ENCODE data around the gene SCCPDH.

The SCCPDH gene

DNA sequence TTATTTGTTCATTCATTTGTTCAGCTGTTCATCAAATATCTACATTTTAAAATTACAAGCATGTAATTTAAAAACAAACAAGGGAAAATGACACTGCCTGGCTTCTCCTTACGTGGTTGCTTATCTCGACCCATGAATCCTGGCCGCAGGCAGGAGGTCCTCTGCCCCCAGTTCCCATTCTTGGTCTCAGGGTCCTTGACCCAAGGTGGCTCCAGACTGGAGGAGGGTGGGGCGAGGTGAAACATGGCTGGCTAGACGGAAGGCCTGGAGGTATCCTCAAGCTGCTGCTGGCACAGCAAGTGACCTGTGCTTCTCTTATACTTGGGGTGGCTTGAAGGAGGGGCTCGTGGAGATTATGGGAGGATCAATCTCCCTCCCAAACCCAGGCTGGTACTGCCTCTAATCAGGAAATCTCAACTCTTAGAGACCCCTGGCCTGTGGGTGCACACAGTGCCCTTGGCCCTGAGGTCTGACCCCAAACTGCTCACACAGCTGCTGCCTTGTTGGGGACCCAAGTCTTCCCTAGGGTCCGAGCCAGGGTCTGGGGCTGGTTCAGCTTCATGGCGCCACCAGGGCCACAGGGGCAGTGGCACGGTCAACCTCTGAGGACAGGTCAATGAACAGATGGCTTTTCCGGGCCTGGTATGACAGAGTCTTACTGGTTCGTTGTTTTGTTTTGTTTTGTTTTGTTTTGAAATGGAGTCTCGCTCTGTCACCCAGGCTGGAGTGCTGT, 63.7 kb downstream of the SCCPDH start:
- DNase-seq, result no peak

DNA sequence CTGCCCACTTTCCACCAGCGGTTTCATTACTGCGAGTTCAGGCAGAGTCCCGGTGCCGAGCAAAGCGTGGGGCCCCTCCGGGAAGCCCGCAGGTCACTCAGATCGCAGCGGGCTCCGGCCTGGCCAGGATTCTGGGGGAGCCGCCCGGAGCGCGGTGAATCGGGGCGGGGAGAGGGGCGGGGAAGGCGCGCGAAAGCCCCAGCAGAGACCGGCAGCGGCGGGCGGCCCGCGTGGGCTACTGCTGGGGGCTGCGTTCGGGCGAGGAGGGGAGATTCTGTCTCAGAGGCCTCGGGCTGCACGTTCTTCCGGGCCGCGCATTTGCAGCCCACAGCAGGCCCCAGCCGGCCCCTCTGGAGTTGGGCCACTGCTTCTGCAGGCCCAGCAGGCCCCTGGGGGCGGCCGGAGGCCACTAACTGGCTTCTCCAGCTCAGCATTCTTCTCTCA, 64.7 kb downstream of the SCCPDH start:
- no peak for DNase-seq

DNA sequence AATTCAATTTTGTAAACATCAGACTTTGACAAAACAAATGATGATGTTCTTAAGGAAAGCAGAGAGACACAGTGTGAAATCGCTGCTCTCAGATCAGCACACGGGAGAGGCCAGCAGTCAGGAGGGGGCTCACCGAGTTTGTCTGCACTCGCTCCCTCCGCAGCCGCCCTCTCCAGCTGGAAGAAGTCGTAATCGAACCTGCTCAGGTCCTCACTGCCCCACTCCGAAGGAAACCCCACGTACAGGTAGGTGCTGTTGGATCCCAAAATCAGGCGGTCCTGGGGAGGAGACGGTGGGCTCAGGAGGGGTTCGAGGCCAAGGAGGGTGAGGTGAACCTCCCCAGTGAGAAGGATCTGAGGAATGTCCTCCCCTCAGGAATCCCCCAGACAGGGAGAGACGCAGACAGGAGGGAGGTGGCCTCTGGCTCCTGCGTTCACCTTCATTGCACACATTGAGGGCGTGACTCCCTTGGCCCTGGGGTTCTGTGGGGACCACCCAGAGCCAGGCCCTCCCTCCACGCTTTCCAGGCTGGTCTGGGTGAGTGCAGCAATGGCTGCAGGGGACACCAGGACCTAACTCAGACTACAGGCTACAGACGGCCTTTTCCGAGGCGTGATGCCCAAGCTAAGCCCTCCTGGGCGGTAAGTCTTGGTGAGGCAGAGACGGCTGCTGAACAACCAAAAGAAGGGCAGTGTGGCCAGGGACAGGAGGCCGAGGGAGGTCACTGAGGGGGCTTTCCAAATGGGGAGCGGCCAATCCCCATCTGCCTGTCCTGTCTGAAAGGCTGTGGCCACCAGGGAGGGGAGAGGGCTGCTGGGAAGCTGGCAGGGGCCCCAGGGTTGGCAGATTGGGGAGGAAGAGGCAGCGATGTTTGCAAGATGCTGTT, 65.5 kb downstream of the SCCPDH start:
- no peak for DNase-seq

DNA sequence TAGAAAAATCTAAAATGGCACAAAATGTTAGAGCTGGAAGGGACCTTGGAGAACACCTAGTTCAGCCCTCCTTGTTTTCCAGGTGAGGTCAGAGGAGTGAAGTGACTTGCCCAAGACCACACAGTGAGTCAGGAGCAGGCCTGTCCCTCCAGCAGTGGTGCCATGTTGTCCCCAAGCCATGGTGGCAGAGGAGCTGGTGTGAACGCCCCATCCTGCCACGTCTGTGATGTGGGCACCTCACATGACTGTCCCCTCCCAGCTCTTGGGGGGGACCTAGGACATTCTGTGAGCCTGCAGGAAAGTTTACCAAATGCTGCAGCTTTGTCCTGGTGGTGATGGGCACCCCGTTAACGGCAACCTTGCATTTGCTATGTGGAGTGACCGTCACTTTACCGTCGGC, 66.2 kb downstream of the SCCPDH start:
- no peak for DNase-seq

DNA sequence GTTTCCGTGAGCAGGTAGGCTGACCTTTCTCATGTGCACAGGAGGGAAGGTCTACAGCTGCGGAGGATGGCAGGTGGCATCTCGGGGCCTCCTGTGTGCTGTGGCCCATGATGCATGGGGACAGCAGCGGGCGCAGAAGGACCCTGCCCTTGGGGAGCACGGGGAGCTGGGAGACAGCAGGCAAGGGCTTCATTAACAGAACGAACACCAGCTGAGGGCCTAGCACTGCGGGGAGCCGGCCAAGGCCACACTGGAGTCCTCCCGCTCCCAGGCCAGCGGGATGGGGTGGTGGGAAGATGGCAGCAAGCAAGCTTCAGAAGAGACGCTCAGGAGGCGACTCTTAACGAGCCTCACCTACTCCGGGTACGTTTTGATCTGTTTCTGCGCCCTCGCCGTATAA, 66.6 kb downstream of the SCCPDH start:
- DNase-seq, result no peak

DNA sequence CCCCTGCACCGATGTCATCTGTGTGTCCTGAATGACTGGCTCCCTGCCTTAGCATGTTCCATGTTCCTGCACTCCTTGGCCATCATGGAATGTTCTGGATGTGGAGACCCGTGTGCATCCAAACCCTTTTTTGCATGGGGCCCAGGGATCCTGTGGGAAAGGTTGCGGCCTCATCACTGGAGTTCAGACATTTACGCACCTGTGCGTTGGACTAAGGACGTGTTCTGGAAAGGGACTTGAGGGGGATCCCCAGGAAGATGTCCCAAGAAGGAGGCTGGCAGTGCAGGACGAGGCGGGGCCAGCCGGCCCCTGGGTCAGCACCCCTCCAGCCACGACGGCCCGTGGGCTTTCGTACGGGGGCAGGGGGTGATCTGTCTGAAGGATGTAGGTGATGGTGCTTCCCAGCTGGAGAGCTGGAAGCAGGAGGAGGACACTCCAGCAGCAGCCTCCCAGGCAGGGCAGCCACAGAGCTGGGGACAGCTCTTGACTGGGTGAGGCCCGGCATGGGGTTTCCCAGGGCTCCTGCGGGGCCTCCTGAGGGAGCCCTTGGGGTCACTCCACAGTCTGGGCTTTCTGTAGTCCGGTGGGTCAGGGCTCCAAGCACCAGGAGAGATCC, 67.2 kb downstream of the SCCPDH start:
- DNase-seq, result no peak

DNA sequence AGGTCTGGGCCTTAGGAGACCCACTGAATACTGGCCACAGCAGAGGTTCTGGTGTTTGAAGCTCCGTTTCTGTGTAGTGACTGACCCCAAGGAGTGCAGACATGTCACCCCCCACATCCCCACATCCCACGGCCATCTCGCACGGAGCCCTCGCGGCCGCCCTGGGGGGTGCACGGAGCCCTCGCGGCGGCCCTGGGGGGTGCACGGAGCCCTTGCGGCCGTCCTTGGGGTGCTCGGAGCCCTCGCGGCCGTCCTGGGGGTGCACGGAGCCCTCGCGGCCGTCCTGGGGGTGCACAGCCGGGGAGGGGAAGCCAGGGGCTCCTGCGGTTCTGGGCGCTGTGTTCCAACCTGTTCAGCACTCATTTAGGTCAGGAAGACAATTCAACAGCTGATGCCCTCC, 68.4 kb downstream of the SCCPDH start:
- DNase-seq, result no peak

DNA sequence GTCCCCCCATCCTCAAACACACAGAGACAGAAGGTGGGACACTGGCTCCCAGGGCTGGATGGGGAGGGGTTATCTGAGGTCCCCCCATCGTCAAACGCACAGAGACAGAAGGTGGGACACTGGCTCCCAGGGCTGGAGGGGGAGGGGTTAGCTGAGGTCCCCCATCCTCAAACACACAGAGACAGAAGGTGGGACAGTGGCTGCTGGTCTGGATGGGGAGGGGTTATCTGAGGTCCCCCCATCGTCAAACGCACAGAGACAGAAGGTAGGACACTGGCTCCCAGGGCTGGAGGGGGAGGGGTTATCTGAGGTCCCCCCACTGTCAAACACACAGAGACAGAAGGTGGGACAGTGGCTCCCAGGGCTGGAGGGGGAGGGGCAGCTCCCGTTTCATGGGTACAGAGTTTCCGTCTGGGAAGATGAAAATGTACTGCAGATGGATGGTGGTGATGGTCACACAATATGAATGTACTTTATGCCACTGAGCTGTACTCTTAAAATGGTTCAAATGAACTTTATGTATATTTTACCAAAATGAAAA, 69.2 kb downstream of the SCCPDH start:
- DNase-seq, result no peak

DNA sequence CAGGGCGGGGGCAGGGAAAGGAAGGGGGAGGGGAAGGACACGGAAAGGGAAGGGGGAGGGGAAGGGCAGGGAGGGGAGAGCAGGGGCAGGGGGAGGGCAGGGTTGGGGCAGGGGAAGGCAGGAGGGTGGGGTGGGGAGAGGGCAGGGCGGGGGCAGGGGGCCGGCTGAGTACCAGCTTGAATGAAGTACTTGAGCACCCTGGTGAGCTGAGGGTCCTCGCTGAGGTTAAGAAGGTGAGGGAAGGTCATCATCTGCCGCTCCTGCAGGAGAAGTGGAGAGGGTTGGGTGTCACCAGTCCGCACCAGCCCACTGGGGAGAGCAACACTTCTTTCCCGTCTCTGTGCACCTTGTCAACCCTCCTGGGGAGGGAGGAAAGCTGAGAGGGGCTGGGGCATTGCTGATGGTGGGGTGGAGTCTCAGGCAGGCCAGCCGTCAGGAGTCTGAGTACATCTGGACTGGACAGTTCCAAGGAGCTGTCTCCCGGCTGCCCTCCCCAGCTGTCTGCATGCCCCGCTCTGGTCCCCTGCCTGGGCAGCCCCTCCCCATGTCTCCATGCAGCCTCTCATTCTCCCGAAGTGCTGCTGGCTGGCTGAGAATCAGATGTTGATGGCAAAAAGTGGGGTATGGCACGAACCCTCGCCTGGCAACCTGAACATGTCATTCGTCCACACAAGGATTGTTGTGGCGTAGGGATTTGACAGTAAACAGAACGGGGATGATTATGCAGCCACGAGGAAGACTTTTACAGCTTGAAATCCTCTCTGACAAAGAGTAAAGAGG, 70.0 kb downstream of the SCCPDH start:
- no peak for DNase-seq

DNA sequence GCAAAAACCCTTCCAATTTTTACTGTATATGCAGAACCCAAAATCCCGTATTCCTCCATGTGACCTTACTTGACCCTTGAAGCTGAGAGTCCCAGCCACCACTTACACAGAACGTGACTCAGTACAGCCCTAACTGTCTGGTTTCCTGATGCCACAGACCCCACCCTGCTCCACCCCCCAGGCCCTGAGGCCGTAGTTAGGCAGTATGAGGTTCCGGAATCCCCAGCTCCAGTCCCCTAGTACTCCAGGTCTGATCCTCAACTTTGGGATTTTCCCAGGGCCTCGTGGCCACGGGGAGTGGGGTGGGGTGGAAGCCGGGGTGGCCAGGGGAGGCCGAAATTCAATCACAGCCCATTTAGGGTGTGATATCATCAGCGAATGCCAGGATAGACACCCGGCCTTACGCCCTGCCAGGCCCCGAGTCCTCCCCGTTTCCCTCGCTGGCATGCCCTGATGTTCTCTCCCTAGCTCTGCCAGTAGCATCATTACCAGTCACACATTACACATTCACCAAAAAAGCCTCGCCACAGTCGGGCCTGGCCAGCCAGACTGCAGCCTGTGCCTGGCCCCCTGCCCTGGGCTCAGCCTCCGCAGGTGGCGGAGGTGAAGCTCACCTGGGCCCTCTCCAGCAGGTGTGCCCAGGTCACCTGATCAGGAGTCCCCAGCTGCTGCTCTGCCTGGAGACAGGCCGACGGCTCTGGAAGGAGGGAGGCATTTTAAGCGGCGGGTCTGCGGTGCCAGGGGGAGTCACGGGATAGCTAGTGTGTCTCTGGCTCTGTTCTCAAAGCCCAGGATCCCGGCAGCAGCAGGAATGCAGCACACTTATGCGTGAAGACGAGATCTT, 70.8 kb downstream of the SCCPDH start:
- no peak for DNase-seq

DNA sequence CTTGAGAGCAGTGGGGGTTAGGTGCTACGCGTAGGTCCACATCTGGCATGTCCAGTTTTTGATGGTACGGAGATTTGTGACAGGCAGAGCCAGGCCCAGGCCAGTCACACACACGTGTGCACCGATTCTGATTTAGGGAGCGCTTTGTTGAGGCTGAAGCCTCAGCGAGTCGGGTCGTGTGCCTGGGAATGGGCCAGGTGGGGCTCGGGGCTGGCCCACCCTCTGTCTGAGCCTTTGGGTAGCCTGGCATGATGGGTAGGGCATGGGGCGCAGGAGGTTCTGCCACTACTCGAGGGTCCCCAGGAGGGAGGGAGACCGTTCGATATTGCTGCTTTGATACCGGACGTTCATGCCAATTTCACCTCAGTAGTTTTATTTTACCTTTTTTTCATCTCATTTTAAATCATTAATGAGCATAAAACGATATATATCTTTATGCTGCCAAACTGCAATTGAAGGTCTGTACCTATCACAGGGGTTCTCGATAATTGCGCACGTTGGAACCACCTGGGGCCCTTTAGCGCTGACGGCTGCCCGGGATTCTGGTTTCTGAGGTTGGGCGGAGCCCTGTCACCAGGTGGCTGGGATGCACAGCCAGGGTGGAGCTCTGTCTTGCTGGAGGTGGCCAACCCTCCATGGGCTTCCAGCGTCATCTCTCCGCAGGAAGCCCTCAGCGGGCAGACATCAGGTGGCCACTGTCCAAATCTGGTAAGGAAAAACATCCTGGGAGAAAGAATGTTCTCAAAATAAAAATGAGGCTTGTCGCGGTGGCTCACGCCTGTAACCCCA, 71.9 kb downstream of the SCCPDH start:
- no peak for DNase-seq

DNA sequence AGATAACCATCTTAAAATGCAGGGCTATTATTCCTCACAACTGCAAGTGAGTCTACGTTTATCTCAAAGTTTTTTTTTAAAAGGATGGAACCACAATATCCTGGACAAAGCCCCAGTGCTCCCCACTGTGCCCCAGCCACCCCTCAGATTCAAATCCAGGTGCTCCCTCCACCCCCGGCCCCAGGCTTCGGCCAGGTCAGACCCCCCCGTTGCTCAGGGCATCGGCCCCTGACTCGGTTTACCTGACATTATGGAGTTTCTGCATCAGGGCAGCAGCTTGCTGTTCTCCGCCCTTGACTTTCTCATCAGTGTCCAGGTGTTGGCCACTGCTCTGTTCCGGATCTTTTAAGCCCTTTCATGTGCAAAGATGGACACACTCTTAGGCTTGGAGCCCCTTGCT, 72.9 kb downstream of the SCCPDH start:
- no peak for DNase-seq

DNA sequence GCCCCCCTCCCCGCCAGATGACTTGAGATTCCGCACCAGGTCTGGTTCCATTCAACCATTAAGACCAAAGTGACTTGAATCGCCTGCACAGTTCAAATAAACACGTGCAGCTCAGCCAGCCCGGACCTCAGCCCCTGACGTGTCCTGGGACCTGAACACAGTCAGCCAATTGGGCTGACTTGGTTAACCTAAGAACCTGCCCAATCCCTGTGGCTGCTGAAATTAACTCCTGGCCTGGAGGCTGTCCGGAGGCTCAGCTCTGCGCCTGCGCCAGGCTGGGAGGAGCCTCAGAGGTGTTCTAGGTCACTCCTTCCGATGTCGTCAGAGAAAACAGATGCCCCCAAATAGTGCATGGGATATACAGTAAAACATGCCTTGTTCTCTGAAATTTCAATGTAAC, 73.4 kb downstream of the SCCPDH start:
- no peak for DNase-seq

DNA sequence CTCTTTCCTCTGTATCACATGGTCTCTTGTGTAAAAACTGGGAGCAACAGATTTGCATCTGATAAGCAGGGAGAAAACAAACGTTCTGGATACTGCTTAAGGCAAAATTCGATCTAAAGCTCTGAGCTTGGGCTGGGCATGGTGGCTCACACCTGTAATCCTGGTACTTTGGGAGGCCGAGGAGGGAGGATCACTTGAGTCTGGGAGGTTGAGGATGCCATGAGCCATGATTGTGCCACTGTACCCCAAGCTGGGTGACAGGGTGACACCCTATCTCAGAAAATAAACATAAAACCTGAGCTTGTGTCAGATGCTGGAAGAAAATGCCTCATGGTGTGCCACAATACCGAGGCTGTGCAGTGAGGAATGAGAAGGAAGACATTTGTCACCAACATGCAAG, 73.9 kb downstream of the SCCPDH start:
- no peak for DNase-seq

DNA sequence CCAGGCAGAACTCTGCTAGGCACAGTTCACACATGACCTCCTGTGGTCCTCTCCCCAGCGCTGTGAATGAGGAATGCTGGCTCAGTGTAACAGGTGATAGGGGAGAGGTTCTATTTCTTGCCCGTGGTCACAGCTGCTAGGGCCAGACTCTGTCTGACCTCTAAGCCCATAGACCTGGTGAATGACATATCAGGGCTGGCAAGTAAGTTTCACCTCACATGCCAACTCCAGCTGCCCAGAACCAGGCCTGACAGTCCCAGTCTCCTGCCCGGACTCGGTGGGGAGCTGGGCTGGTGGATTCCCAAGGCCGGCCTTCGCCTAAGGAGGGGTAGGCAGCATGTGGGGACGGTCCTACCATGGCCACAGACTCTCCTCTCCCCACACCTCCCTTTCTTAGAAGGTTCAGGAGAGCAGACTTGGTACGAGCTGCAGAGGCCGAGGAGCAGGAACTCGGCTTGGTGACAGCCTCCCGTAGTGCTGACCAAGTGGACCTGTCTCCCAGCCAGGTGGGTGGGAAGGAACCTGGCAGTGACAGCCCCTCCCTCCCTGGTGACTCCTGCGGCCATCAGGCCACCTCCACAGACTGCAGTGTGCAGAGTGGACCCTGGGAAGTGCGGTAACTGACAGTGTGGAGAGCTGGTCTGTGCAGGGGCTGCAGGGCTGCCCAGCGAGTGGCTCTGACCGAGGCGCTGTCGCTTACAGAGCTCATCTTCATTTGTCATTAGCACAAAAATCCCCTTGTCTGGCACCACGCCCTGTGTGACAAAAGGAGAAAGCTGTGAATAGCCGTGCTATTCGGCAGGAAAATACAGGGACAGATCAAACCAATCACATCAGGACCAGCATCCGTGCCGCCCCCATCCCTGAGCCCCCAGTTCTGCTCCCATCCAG, 74.6 kb downstream of the SCCPDH start:
- DNase-seq, result no peak

DNA sequence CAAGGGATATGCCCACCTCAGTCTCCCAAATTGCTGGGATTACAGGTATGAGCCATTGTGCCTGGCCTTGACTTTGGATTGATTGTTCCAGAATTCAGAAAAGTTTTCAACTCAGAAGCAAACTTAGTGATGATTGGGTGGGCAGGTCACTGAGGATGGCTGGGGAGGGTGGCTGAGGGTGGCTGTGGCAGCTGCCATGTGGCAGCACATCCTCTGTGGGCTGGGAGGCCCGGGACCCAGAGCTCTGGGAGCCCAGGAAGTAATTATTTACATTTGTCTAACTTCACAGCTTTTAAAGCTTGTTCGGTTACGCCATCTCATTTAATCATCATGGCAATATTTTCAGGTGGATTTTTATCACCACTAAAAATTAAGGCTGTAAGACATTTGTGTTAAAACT, 76.1 kb downstream of the SCCPDH start:
- DNase-seq, result no peak

DNA sequence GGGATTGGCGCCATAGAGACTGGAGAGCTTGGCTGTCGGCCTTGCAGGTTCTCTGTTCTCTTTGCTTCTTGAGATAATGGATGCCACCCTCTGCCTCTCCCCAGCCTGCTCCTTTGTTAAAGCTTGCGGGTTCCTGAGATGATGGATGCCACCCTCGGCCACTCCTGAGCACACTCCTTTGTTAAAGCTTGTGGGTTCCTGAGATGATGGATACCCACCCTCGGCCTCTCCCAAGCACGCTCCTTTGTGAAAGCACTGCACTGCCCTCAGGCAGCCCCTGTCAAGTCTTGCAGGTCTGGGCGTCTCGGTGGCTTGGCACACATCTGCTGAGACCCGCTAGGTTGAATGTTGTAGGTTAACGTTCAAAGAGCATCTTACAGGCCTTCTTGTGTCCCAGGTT, 76.5 kb downstream of the SCCPDH start:
- no peak for DNase-seq

DNA sequence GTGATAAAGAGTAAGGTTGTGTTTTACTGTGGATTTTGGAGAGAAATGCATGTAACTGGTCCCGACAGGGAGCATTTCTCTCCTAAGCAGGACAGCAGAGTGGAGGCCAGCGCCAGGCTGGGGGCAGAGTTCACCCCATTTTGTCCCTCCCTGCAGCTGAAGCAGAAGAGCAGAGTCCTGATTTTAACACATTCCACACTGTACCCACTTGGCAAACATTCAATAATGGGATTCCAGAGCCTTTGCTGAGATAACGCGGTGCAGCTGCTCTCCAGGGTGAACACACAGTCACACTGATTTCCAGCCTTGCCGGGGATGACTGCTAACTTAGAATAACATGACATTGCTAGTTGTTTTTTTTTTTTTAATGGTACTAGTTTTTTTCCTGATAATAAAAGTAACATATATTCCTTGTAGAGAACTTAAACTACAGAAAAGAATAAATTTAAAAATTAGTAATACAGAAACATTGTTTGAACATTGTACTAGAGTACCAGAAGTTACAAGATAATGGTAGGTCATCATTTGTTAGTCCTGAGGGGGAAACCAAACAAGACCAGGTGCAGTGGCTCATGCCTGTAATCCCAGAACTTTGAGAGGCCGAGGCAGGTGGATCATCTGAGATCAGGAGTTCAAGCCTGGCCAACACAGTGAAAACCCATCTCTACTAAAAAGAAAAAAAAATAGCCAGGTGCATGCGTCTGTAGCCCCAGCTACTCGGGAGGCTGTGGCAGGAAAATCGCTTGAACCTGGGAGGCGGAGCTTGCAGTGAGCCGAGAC, 77.2 kb downstream of the SCCPDH start:
- no peak for DNase-seq

DNA sequence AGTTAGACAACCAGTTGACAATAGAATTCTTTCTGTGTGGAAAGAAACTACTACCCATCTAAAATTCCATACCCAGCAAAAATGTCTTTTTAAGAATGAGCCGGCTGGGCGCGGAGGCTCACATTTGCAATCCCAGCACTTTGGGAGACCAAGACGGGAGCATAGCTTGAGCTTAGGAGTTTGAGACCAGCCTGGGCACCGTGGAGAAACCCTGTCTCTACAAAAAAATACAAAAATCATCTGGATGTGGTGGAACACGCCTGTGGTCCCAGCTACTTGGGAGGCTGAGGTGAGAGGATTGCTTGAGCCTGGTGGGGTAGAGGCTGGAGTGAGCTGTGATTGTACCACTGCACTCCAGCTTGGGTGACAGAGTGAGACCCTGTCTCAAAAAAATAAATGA, 79.2 kb downstream of the SCCPDH start:
- DNase-seq, result no peak
